OCI-LY7 (cell line): Measurements from ENCODE around the gene CARTPT. TPM values are rescaled to one million over a fixed set of nuclear protein-coding genes. Genes with fewer than 3 reads are reported as not detected.

Source experiments
- BruUV-seq: library from RNA; stranded (reverse); fragments of 400-500 nt; replicated peaks from 2 replicates; lab custom pipeline; 2021; lab: Mats Ljungman, UMichigan
- CTCF ChIA-PET: fragments of 300-600 bp; sonication (Branson Sonifier 250); formaldehyde crosslinking; loops from one replicate; lab custom pipeline; 2022; ENCODE audit warnings: antibody characterized with exemption; ENCODE audit not compliant: unreplicated experiment; lab: Charles Lee
- POLR2A ChIA-PET: fragments of 300-600 bp; sonication (Branson Sonifier 250); formaldehyde crosslinking; loops from one replicate; lab custom pipeline; 2022; ENCODE audit warnings: antibody characterized with exemption; lab: Charles Lee
- DNase-seq: peaks from one replicate; pipeline ENCODE4 v3.0.0-alpha.2; 2015; ENCODE audit warnings: low spot score
- H2AFZ ChIP-seq: fragments of 200-600 bp; sonication (generic), shearing (Covaris generic); 2 replicates; pipeline ENCODE4 v1.6.1; 2014; ENCODE audit warnings: mild to moderate bottlenecking, antibody characterized with exemption, low read length, moderate library complexity
- H3K27ac ChIP-seq: fragments of 200-600 bp; sonication (generic); 2 replicates; pipeline ENCODE4 v1.5.1; 2014; ENCODE audit warnings: mixed run types, low read depth, mild to moderate bottlenecking, moderate library complexity, low read length, inconsistent platforms; ENCODE audit not compliant: poor library complexity, severe bottlenecking
- H3K36me3 ChIP-seq: fragments of 200-600 bp; sonication (generic); 2 replicates; pipeline ENCODE4 v1.6.1; 2014; ENCODE audit warnings: mild to moderate bottlenecking, antibody characterized with exemption, low read length, moderate library complexity, mixed read lengths; ENCODE audit not compliant: insufficient read depth
- H3K4me1 ChIP-seq: fragments of 200-600 bp; sonication (generic); 2 replicates; pipeline ENCODE4 v1.5.1; 2014; ENCODE audit warnings: mild to moderate bottlenecking, low read length; ENCODE audit not compliant: insufficient read depth, poor library complexity, severe bottlenecking
- H3K4me2 ChIP-seq: fragments of 200-600 bp; sonication (generic); 2 replicates; pipeline ENCODE4 v1.6.1; 2014; ENCODE audit warnings: mild to moderate bottlenecking, low read length
- H3K4me3 ChIP-seq: fragments of 200-600 bp; sonication (generic); 2 replicates; pipeline ENCODE4 v1.5.1; 2014; ENCODE audit warnings: mild to moderate bottlenecking, low read depth, low read length; ENCODE audit not compliant: poor library complexity, severe bottlenecking
- H3K79me2 ChIP-seq: fragments of 200-600 bp; sonication (generic); 2 replicates; pipeline ENCODE4 v1.6.1; 2016; ENCODE audit warnings: low read depth, mild to moderate bottlenecking, low read length, moderate library complexity, mixed read lengths; ENCODE audit not compliant: insufficient read depth
- H3K9me2 ChIP-seq: fragments of 200-600 bp; sonication (generic); 2 replicates; pipeline ENCODE4 v1.6.1; 2016; ENCODE audit warnings: mild to moderate bottlenecking, low read length, mixed read lengths; ENCODE audit not compliant: insufficient read depth
- H3K9me3 ChIP-seq: fragments of 200-600 bp; sonication (generic); 2 replicates; pipeline ENCODE4 v1.6.1; 2014; ENCODE audit warnings: mild to moderate bottlenecking, mixed run types, low read length, mixed read lengths
- H4K20me1 ChIP-seq: fragments of 200-600 bp; sonication (generic); 2 replicates; pipeline ENCODE4 v1.6.1; 2014; ENCODE audit warnings: mild to moderate bottlenecking, antibody characterized with exemption, low read length, moderate library complexity, mixed read lengths; ENCODE audit not compliant: insufficient read depth
- CTCF ChIP-seq: fragments of 200-600 bp; sonication (generic); conservative IDR thresholded peaks from 2 replicates; pipeline ENCODE4 v1.5.1; 2014; ENCODE audit warnings: mild to moderate bottlenecking, antibody characterized with exemption, low read length, moderate library complexity, mixed read lengths
- EZH2phosphoT487 ChIP-seq: fragments of 200-600 bp; sonication (generic); IDR thresholded peaks from 2 replicates; pipeline ENCODE4 v1.6.1; 2018; ENCODE audit warnings: low read depth, borderline replicate concordance, mild to moderate bottlenecking, mixed run types, antibody characterized with exemption, low read length, moderate library complexity, mixed read lengths
- intact Hi-C: fragments of 100-400 bp; cut with micrococcal nuclease; formaldehyde crosslinking; loops from one replicate; pipeline ENCODE4 v1.10.0; 2022; ENCODE audit not compliant: unreplicated experiment
- total RNA-seq, 2 experiments: library from RNA; depleted of rRNA in 1 of 2; stranded (reverse); fragments of >200 nt in 1 of 2; shearing (Covaris generic) in 1 of 2; gene quantifications; 2 replicates each; pipeline ENCODE4 v1.2.3, GENCODE V29; 2014 to 2022

CARTPT gene
- total RNA-seq, 2 experiments from 2014 or later = not detected

DNA sequence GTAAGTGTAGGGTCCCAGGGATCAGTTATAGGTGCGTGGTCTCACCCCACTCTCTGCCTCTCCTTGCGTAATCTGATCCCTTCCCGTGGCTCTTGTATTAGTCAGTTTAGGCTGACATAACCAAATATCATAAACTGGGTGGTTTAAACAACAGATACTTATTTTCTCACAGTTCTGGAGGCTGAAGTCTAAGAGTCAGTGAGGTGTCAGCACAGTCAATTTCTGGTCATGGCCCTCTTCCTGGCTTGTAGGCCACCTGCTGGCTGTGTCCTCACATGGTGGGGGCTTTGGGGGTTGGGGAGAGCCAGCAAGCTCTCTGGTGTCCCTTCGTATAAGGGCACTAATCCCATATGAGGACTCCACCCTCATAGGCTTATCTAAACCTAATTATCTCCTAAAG, 32.3 kb downstream of the CARTPT start:
- CTCF ChIA-PET = no interaction called here
- no peaks in the 10 kb centered on the region for H3K36me3 ChIP-seq
- no peaks in the 10 kb centered on the region for H3K9me3 ChIP-seq
- TF ChIP-seq EZH2phosphoT487 (no peak), CTCF (no peak)
- no peak overlapping the region for H3K4me2 ChIP-seq
- intact Hi-C loops = no loop called here
- no peak for DNase-seq
- H3K9me2 ChIP-seq = no peaks in the 10 kb centered on the region
- no peak overlapping the region for H3K4me3 ChIP-seq
- no peak overlapping the region for H2AFZ ChIP-seq
- no TSS peak for BruUV-seq
- H3K27ac ChIP-seq = no peak overlapping the region
- no peaks in the 10 kb centered on the region for H3K4me1 ChIP-seq
- no peaks in the 10 kb centered on the region for H4K20me1 ChIP-seq
- POLR2A ChIA-PET = no interaction called here
- no peaks in the 10 kb centered on the region for H3K79me2 ChIP-seq

GRCh38 chr5:71752441-71753190, 33.5 kb downstream of the CARTPT start:
- Histone ChIP-seq H3K4me1 (no peaks in the 10 kb centered on the region), H3K4me2 (no peak overlapping the region), H2AFZ (no peak overlapping the region), H4K20me1 (no peaks in the 10 kb centered on the region), H3K27ac (no peak overlapping the region), H3K79me2 (no peaks in the 10 kb centered on the region), H3K9me3 (no peaks in the 10 kb centered on the region), H3K4me3 (no peak overlapping the region), H3K36me3 (no peaks in the 10 kb centered on the region), H3K9me2 (no peaks in the 10 kb centered on the region)
- CTCF ChIA-PET = no interaction called here
- intact Hi-C loops = no loop called here
- DNase-seq = no peak
- no peak for TF ChIP-seq EZH2phosphoT487
- TF ChIP-seq CTCF = no peak
- no TSS peak for BruUV-seq
- POLR2A ChIA-PET = no interaction called here
